Measurements from ENCODE around the gene IQGAP1.
"Not testable (repeated sequence)": the region's sequence is repeated elsewhere in the genome, so short reads cannot be mapped to it uniquely, and the experiment has no call there.

The IQGAP1 gene

DNA sequence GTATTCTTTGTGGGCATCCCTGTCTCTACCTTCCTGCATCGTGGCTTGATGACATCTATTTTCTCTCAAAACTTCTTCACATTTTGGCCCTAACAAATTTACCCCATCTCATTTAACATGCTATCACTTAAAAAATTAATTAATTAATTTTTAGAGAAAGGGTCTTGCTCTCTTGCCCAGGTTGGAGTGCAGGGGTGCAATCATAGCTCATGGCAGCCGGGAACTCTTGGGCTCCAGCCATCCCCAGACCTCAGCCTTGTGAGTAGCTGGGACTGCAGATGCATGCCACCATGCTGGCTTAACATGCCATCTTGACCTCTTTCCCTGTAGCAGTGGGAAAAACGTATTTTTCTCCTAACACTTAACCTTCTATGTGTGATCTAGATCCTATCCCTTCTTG, 20.6 kb downstream of the IQGAP1 start:
- Histone ChIP-seq H3K9me2 (ENCODE audit: low read depth, low read length) (no peaks in the 10 kb centered on the region), H3K4me1 (ENCODE audit: insufficient read depth, low read length, severe bottlenecking) (peaks cover 16% of the 10 kb centered on the region)
- no peak for TF ChIP-seq EZH2 (IDR thresholded peaks at IDR 0.05; ENCODE audit: borderline replicate concordance, low read length)
- no peak for TF ChIP-seq CTCF (IDR thresholded peaks at IDR 0.05; ENCODE audit: low read length)

GRCh38 chr15:90409587-90409986, 21.5 kb downstream of the IQGAP1 start:
- H3K27me3 ChIP-seq (ENCODE audit: insufficient read depth, low read length); H3K36me3 ChIP-seq (ENCODE audit: insufficient read depth, low read length); H3K9ac ChIP-seq (ENCODE audit: low read length); H2AFZ ChIP-seq (ENCODE audit: low read length); H3K27ac ChIP-seq (ENCODE audit: low read depth, low read length, poor library complexity, severe bottlenecking); H3K4me3 ChIP-seq (ENCODE audit: low read depth, low read length, poor library complexity, severe bottlenecking); H4K20me1 ChIP-seq (ENCODE audit: insufficient read depth, low read length); H3K9me3 ChIP-seq (ENCODE audit: low read length); H3K9me2 ChIP-seq (ENCODE audit: low read depth, low read length); H3K4me2 ChIP-seq (ENCODE audit: low read length); H3F3A ChIP-seq (ENCODE audit: insufficient read depth, low read length): not testable (repeated sequence)
- Histone ChIP-seq H3K4me1 (ENCODE audit: insufficient read depth, low read length, severe bottlenecking) (peaks cover 16% of the 10 kb centered on the region), H3K79me2 (ENCODE audit: insufficient read depth, low read length) (peaks cover 73% of the 10 kb centered on the region)

More for the DNA sequence above, 20.6 kb downstream of the IQGAP1 start:
- no peaks in the 10 kb centered on the region; the same call in 1 of the 2 replicates for H3F3A ChIP-seq (ENCODE audit: insufficient read depth, low read length)
- peaks cover 76% of the 10 kb centered on the region for H3K79me2 ChIP-seq (ENCODE audit: insufficient read depth, low read length)
- no peaks in the 10 kb centered on the region for H3K27me3 ChIP-seq (ENCODE audit: insufficient read depth, low read length)
- no peaks in the 10 kb centered on the region for H3K9me3 ChIP-seq (ENCODE audit: low read length)
- H3K4me3 ChIP-seq (ENCODE audit: low read depth, low read length, poor library complexity, severe bottlenecking), result no peak overlapping the region
- H2AFZ ChIP-seq (ENCODE audit: low read length), result no peak overlapping the region
- no peak overlapping the region for H3K9ac ChIP-seq (ENCODE audit: low read length)
- no peak overlapping the region for H3K27ac ChIP-seq (ENCODE audit: low read depth, low read length, poor library complexity, severe bottlenecking)
- H3K4me2 ChIP-seq (ENCODE audit: low read length), result no peak overlapping the region
- H4K20me1 ChIP-seq (ENCODE audit: insufficient read depth, low read length), result no peaks in the 10 kb centered on the region
- H3K36me3 ChIP-seq (ENCODE audit: insufficient read depth, low read length), result peaks cover 7% of the 10 kb centered on the region; the same call in 1 of the 2 replicates

DNA sequence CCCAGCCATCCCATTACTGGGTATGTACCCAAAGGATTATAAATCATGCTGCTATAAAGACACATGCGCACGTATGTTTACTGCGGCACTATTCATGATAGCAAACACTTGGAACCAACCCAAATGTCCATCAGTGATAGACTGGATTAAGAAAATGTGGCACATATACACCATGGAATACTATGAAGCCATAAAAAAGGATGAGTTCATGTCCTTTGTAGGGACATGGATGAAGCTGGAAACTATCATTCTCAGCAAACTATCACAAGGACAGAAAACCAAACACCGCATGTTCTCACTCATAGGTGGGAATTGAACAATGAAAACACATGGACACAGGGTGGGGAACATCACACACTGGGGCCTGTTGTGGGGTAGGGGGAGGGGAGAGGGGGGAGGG, 22.3 kb downstream of the IQGAP1 start:
- H3K4me2 ChIP-seq (ENCODE audit: low read length); H4K20me1 ChIP-seq (ENCODE audit: insufficient read depth, low read length); H2AFZ ChIP-seq (ENCODE audit: low read length); H3K36me3 ChIP-seq (ENCODE audit: insufficient read depth, low read length); H3K9me2 ChIP-seq (ENCODE audit: low read depth, low read length); H3K9me3 ChIP-seq (ENCODE audit: low read length); H3K27ac ChIP-seq (ENCODE audit: low read depth, low read length, poor library complexity, severe bottlenecking); H3K4me3 ChIP-seq (ENCODE audit: low read depth, low read length, poor library complexity, severe bottlenecking); H3K27me3 ChIP-seq (ENCODE audit: insufficient read depth, low read length); H3K9ac ChIP-seq (ENCODE audit: low read length); H3F3A ChIP-seq (ENCODE audit: insufficient read depth, low read length): not testable (repeated sequence)
- Histone ChIP-seq H3K79me2 (ENCODE audit: insufficient read depth, low read length) (peaks cover 73% of the 10 kb centered on the region), H3K4me1 (ENCODE audit: insufficient read depth, low read length, severe bottlenecking) (peaks cover 16% of the 10 kb centered on the region)

GRCh38 chr15:90411176-90411575, 23.1 kb downstream of the IQGAP1 start:
- TF ChIP-seq CTCF (IDR thresholded peaks at IDR 0.05; ENCODE audit: low read length), result no peak
- TF ChIP-seq EZH2 (IDR thresholded peaks at IDR 0.05; ENCODE audit: borderline replicate concordance, low read length), result no peak
- Histone ChIP-seq H3K27ac (ENCODE audit: low read depth, low read length, poor library complexity, severe bottlenecking) (no peak overlapping the region), H3K4me2 (ENCODE audit: low read length) (no peak overlapping the region), H2AFZ (ENCODE audit: low read length) (no peak overlapping the region), H3K79me2 (ENCODE audit: insufficient read depth, low read length) (peaks cover 71% of the 10 kb centered on the region), H3K4me3 (ENCODE audit: low read depth, low read length, poor library complexity, severe bottlenecking) (no peak overlapping the region), H3K36me3 (ENCODE audit: insufficient read depth, low read length) (peaks cover 3% of the 10 kb centered on the region; the same call in 1 of the 2 replicates), H3K9me3 (ENCODE audit: low read length) (no peaks in the 10 kb centered on the region), H3K9ac (ENCODE audit: low read length) (no peak overlapping the region), H3F3A (ENCODE audit: insufficient read depth, low read length) (no peaks in the 10 kb centered on the region; the same call in 1 of the 2 replicates), H3K4me1 (ENCODE audit: insufficient read depth, low read length, severe bottlenecking) (peaks cover 16% of the 10 kb centered on the region), H3K9me2 (ENCODE audit: low read depth, low read length) (no peaks in the 10 kb centered on the region), H3K27me3 (ENCODE audit: insufficient read depth, low read length) (no peaks in the 10 kb centered on the region), H4K20me1 (ENCODE audit: insufficient read depth, low read length) (no peaks in the 10 kb centered on the region)

Measured in OCI-LY1 (cell line).